Measurements from ENCODE around the gene ZNF740.

DNA sequence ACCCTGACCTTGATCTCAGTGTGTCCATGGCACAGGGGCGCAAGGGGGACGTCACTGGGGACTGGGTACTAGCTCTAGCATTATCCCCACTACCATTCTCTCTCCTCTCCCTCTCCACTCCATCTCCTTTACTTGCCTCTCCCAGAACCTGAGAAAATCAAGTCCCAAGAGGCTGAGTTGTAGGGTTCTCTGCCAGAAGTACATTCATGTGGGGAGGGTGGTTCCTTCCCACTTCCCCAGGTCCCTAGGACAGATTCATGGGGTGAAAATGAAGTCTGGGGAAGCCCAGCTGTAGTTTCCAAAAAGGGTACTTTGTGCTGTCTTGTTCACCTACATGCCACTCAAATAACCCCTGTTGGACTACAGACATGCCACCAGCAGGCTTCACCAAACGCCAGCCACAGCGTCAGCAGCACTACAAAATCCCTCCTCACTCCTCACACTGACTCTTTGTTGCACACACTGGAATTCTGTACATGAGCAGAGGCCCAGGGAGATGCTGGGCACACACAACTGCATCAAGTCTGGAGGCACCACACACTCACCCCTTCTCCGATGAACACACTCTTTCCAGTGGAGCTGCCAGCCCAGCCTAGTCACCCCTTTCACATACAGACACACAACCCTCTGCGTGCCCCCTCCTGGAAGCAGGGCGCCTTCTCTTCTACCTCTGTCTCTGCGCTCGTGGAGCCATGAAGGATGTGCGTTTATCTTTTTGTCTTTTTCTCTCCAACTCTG lies 44.5 kb downstream of the ZNF740 start:
- TF ChIP-seq RAD21 (IDR thresholded peaks at IDR 0.05; ENCODE audit: low read length): no peak
- no peak for TF ChIP-seq USF2 (IDR thresholded peaks at IDR 0.05; ENCODE audit: borderline replicate concordance, low read depth, low read length)
- no peak for TF ChIP-seq CTCF (IDR thresholded peaks at IDR 0.05)
- no peak for TF ChIP-seq IRF3 (IDR thresholded peaks at IDR 0.05; ENCODE audit: low read depth, low read length)
- no peak for TF ChIP-seq GABPA (IDR thresholded peaks at IDR 0.05; ENCODE audit: low read depth)
- TF ChIP-seq EP300 (IDR thresholded peaks at IDR 0.05; ENCODE audit: borderline replicate concordance in 1 of 2, low read depth in 1 of 2, low read length in 1 of 2): no peak
- TF ChIP-seq, protein P1, sequence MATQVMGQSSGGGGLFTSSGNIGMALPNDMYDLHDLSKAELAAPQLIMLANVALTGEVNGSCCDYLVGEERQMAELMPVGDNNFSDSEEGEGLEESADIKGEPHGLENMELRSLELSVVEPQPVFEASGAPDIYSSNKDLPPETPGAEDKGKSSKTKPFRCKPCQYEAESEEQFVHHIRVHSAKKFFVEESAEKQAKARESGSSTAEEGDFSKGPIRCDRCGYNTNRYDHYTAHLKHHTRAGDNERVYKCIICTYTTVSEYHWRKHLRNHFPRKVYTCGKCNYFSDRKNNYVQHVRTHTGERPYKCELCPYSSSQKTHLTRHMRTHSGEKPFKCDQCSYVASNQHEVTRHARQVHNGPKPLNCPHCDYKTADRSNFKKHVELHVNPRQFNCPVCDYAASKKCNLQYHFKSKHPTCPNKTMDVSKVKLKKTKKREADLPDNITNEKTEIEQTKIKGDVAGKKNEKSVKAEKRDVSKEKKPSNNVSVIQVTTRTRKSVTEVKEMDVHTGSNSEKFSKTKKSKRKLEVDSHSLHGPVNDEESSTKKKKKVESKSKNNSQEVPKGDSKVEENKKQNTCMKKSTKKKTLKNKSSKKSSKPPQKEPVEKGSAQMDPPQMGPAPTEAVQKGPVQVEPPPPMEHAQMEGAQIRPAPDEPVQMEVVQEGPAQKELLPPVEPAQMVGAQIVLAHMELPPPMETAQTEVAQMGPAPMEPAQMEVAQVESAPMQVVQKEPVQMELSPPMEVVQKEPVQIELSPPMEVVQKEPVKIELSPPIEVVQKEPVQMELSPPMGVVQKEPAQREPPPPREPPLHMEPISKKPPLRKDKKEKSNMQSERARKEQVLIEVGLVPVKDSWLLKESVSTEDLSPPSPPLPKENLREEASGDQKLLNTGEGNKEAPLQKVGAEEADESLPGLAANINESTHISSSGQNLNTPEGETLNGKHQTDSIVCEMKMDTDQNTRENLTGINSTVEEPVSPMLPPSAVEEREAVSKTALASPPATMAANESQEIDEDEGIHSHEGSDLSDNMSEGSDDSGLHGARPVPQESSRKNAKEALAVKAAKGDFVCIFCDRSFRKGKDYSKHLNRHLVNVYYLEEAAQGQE (IDR thresholded peaks at IDR 0.05; ENCODE audit: low read depth, low read length): no peak
- TF ChIP-seq POLR2AphosphoS5 (IDR thresholded peaks at IDR 0.05; ENCODE audit: low read depth, low read length): no peak
- TF ChIP-seq TAF1 (IDR thresholded peaks at IDR 0.05; ENCODE audit: borderline replicate concordance, low read depth, low read length): no peak
- TF ChIP-seq EZH2phosphoT487 (IDR thresholded peaks at IDR 0.05; ENCODE audit: borderline replicate concordance, low read depth): no peak
- no peak for TF ChIP-seq FOXM1 (IDR thresholded peaks at IDR 0.05; ENCODE audit: low read depth)
- TF ChIP-seq RXRA (IDR thresholded peaks at IDR 0.05; ENCODE audit: borderline replicate concordance, low read depth): no peak
